Mesendoderm (in vitro differentiated cells): Measurements from ENCODE around the gene TNFSF12.

Source experiments
- DNase-seq: peaks from one replicate; pipeline ENCODE4 v3.0.0; 2013
- H2AK5ac ChIP-seq: 2 replicates; pipeline ENCODE4 v1.6.1; 2013; ENCODE audit warnings: low read length, inconsistent platforms
- H2BK120ac ChIP-seq: 2 replicates; pipeline ENCODE4 v1.6.1; 2013; ENCODE audit warnings: low read depth, mild to moderate bottlenecking, low read length, moderate library complexity, mixed read lengths
- H2BK15ac ChIP-seq: replicated peaks from 2 replicates; pipeline ENCODE4 v1.6.1; 2013; ENCODE audit warnings: low read depth, mild to moderate bottlenecking, moderate library complexity
- H2BK5ac ChIP-seq: 2 replicates; pipeline ENCODE4 v1.6.1; 2013; ENCODE audit warnings: low read length, inconsistent platforms
- H3K18ac ChIP-seq: 2 replicates; pipeline ENCODE4 v1.6.1; 2013; ENCODE audit warnings: mild to moderate bottlenecking, low read length, mixed read lengths
- H3K23ac ChIP-seq: one replicate; pipeline ENCODE4 v1.6.1; 2013; ENCODE audit warnings: low read length
- H3K27ac ChIP-seq: 2 replicates; pipeline ENCODE4 v1.5.1; 2013; ENCODE audit warnings: low read depth, mild to moderate bottlenecking, inconsistent platforms, low read length, moderate library complexity
- H3K27me3 ChIP-seq: 2 replicates; pipeline ENCODE4 v1.6.1; 2013; ENCODE audit warnings: low read length, control low read depth, mild to moderate bottlenecking, inconsistent platforms; ENCODE audit not compliant: insufficient read depth, poor library complexity
- H3K36me3 ChIP-seq: 2 replicates; pipeline ENCODE4 v1.6.1; 2013; ENCODE audit warnings: low read length, inconsistent platforms; ENCODE audit not compliant: control insufficient read depth, insufficient read depth
- H3K4ac ChIP-seq: one replicate; pipeline ENCODE4 v1.6.1; 2013; ENCODE audit warnings: low read depth, mild to moderate bottlenecking, low read length, moderate library complexity
- H3K4me1 ChIP-seq: 2 replicates; pipeline ENCODE4 v1.6.1; 2013; ENCODE audit warnings: low read depth, low read length, inconsistent platforms; ENCODE audit not compliant: control insufficient read depth
- H3K4me2 ChIP-seq: 2 replicates; pipeline ENCODE4 v1.6.1; 2013; ENCODE audit warnings: low read length
- H3K4me3 ChIP-seq: 2 replicates; pipeline ENCODE4 v1.5.1; 2013; ENCODE audit warnings: mild to moderate bottlenecking, low read length
- H3K56ac ChIP-seq: one replicate; pipeline ENCODE4 v1.6.1; 2013; ENCODE audit warnings: low read length
- H3K79me1 ChIP-seq: 2 replicates; pipeline ENCODE4 v1.6.1; 2013; ENCODE audit warnings: low read length, inconsistent platforms
- H3K79me2 ChIP-seq: 2 replicates; pipeline ENCODE4 v1.6.1; 2013; ENCODE audit warnings: mild to moderate bottlenecking, low read length; ENCODE audit not compliant: control insufficient read depth, insufficient read depth
- H3K9ac ChIP-seq: 2 replicates; pipeline ENCODE4 v1.6.1; 2013; ENCODE audit warnings: low read length, inconsistent platforms
- H4K5ac ChIP-seq: one replicate; pipeline ENCODE4 v1.6.1; 2013; ENCODE audit warnings: low read length
- H4K8ac ChIP-seq: one replicate; pipeline ENCODE4 v1.6.1; 2013; ENCODE audit warnings: low read depth, mild to moderate bottlenecking, control low read depth, low read length, moderate library complexity
- WGBS: extraction: QIAGEN DNeasy Blood & Tissue Kit; methylation state at CpG from one replicate; pipeline ENCODE4 v1.1.7; 2013; ENCODE audit warnings: low lambda C conversion rate, missing lambda C conversion rate; ENCODE audit not compliant: insufficient coverage; ENCODE audit errors: extremely low coverage; 5-methylcytosine and 5-hydroxymethylcytosine counted together

The TNFSF12 gene

GRCh38 chr17:7563115-7563869 lies 14.4 kb downstream of the TNFSF12 start:
- DNase-seq = no peak
- no peak overlapping the region for H3K18ac ChIP-seq
- no peak overlapping the region for H3K4me2 ChIP-seq
- H2AK5ac ChIP-seq = no peak overlapping the region
- no peak overlapping the region for H2BK120ac ChIP-seq
- H3K79me1 ChIP-seq = peaks cover 24% of the 10 kb centered on the region
- H3K79me2 ChIP-seq = peaks cover 30% of the 10 kb centered on the region
- no peak overlapping the region for H2BK5ac ChIP-seq
- H3K27me3 ChIP-seq = no peaks in the 10 kb centered on the region
- peaks cover 16% of the 10 kb centered on the region for H3K36me3 ChIP-seq
- peaks cover 7% of the 10 kb centered on the region for H3K4me1 ChIP-seq
- no peak overlapping the region for H4K5ac ChIP-seq
- H2BK15ac ChIP-seq = no peak overlapping the region
- H3K27ac ChIP-seq = no peak overlapping the region
- H3K9ac ChIP-seq = peak overlapping the region; percentile 91
- peak overlapping the region; percentile 96 for H3K56ac ChIP-seq
- no peak overlapping the region for H3K4me3 ChIP-seq
- H3K23ac ChIP-seq = no peak overlapping the region
- H4K8ac ChIP-seq = no peak overlapping the region
- WGBS = no CpG with 5 or more reads among the region's 30 CpGs
- H3K4ac ChIP-seq = no peak overlapping the region

DNA sequence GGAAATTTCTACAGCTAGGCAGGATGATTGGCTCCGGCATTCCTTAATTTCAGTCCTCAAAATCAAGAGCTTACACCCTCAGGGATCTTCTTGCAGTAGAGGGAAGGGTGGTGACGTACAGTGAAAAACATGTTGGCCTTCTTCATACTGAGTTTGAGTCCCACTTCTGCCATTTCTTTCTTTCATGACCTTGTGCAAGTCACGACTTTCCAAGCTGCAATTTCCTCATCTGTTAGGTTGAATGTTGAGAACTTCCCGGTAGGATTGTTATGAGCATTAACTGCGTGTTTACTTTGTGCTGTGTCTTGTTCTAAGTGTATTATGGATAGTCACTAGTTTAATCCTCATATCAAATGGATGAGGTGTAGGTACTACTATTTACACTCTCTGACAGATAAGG lies 20.7 kb downstream of the TNFSF12 start:
- Histone ChIP-seq H3K36me3 (peaks cover 24% of the 10 kb centered on the region), H3K27me3 (no peaks in the 10 kb centered on the region), H3K23ac (no peak overlapping the region), H3K9ac (no peak overlapping the region), H2AK5ac (no peak overlapping the region), H3K4me1 (no peaks in the 10 kb centered on the region), H3K4me3 (no peak overlapping the region), H3K79me2 (peaks cover 32% of the 10 kb centered on the region), H4K5ac (no peak overlapping the region), H3K4ac (no peak overlapping the region), H2BK15ac (no peak overlapping the region), H3K27ac (no peak overlapping the region), H3K79me1 (peaks cover 14% of the 10 kb centered on the region), H4K8ac (no peak overlapping the region), H2BK120ac (no peak overlapping the region), H3K56ac (no peak overlapping the region), H3K4me2 (no peak overlapping the region), H2BK5ac (no peak overlapping the region), H3K18ac (no peak overlapping the region)
- WGBS = no CpG with 5 or more reads among the region's 5 CpGs
- no peak for DNase-seq

DNA sequence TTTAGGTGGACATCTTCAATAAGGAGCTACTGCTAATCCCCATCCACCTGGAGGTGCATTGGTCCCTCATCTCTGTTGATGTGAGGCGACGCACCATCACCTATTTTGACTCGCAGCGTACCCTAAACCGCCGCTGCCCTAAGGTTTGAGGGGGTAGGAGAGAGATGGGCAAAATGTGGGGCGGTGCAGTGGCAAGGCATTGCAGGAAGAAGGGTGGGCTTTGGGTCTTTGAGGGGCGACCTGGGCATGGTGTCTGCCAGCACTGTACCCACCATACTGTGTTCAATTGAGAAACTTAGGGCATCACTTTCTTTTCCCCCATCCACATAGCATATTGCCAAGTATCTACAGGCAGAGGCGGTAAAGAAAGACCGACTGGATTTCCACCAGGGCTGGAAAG lies 21.5 kb downstream of the TNFSF12 start:
- peaks cover 25% of the 10 kb centered on the region for H3K36me3 ChIP-seq
- H3K4me2 ChIP-seq = no peak overlapping the region
- H3K18ac ChIP-seq = no peak overlapping the region
- no peak overlapping the region for H2BK120ac ChIP-seq
- H3K4ac ChIP-seq = no peak overlapping the region
- no peak overlapping the region for H3K56ac ChIP-seq
- no peak overlapping the region for H3K4me3 ChIP-seq
- no peak overlapping the region for H2BK5ac ChIP-seq
- no CpG with 5 or more reads among the region's 10 CpGs for WGBS
- DNase-seq = no peak
- H3K79me1 ChIP-seq = peaks cover 12% of the 10 kb centered on the region
- peaks cover 2% of the 10 kb centered on the region for H3K4me1 ChIP-seq
- no peak overlapping the region for H3K9ac ChIP-seq
- H3K79me2 ChIP-seq = peaks cover 34% of the 10 kb centered on the region
- no peak overlapping the region for H2AK5ac ChIP-seq
- H4K5ac ChIP-seq = no peak overlapping the region
- H4K8ac ChIP-seq = no peak overlapping the region
- no peak overlapping the region for H3K27ac ChIP-seq
- H3K23ac ChIP-seq = no peak overlapping the region
- no peak overlapping the region for H2BK15ac ChIP-seq
- H3K27me3 ChIP-seq = no peaks in the 10 kb centered on the region

- no CpG with 5 or more reads among the region's 11 CpGs for WGBS
- H3K79me2 ChIP-seq = peaks cover 39% of the 10 kb centered on the region
- no peak for DNase-seq
- no peak overlapping the region for H3K18ac ChIP-seq
- H2AK5ac ChIP-seq = no peak overlapping the region
- H2BK15ac ChIP-seq = no peak overlapping the region
- H2BK120ac ChIP-seq = no peak overlapping the region
- H3K4me1 ChIP-seq = peaks cover 2% of the 10 kb centered on the region
- H2BK5ac ChIP-seq = no peak overlapping the region
- no peak overlapping the region for H3K23ac ChIP-seq
- no peaks in the 10 kb centered on the region for H3K27me3 ChIP-seq
- H3K4ac ChIP-seq = no peak overlapping the region
- H3K9ac ChIP-seq = peak overlapping the region; percentile 60
- no peak overlapping the region for H4K5ac ChIP-seq
- H3K36me3 ChIP-seq = peaks cover 33% of the 10 kb centered on the region
- H3K79me1 ChIP-seq = peaks cover 16% of the 10 kb centered on the region
- H4K8ac ChIP-seq = no peak overlapping the region
- H3K4me2 ChIP-seq = peak overlapping the region; percentile 44
- no peak overlapping the region for H3K4me3 ChIP-seq
- peak overlapping the region; percentile 85 for H3K56ac ChIP-seq
- no peak overlapping the region for H3K27ac ChIP-seq
Measured at GRCh38 chr17:7572338-7572587, 23.4 kb downstream of the TNFSF12 start.

DNA sequence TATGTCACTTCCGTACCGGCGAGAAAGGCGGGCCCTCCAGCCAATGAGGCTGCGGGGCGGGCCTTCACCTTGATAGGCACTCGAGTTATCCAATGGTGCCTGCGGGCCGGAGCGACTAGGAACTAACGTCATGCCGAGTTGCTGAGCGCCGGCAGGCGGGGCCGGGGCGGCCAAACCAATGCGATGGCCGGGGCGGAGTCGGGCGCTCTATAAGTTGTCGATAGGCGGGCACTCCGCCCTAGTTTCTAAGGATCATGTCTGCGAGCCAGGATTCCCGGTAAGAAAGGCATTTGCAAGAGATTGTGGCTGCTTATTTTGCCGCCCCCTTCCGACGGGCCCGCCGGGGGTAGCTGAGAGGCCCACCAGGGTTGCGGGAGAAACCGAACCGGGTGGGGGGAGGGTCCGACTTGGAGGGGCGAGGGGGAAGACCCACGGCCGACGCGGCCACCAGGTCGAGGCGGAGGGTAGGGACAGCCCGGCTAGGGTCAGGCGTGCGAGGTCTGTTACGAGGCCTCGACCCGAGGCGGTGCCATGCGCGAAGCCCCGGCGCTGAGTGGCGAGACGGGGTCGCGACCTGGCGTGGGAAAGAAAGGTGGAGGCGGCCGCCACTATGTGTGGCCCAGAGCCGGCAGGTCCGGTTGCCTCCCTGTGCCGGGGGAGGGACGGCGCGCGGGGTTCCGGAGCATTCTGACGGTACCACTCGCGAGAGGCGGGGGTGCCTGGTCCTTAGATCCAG lies 23.9 kb downstream of the TNFSF12 start:
- H2AK5ac ChIP-seq = peak overlapping the region; percentile 84
- DNase-seq = peak; percentile 100
- peak overlapping the region; percentile 88 for H3K27ac ChIP-seq
- H3K4me3 ChIP-seq = peak overlapping the region; percentile 93
- H3K9ac ChIP-seq = peak overlapping the region; percentile 99
- H4K8ac ChIP-seq = peak overlapping the region; percentile 84
- H3K23ac ChIP-seq = peak overlapping the region; percentile 90
- H2BK120ac ChIP-seq = no peak overlapping the region
- no peak overlapping the region for H2BK15ac ChIP-seq
- peaks cover 39% of the 10 kb centered on the region for H3K79me2 ChIP-seq
- H3K4me1 ChIP-seq = peaks cover 2% of the 10 kb centered on the region
- H3K4me2 ChIP-seq = no peak overlapping the region
- no CpG with 5 or more reads among the region's 73 CpGs for WGBS
- H3K4ac ChIP-seq = peak overlapping the region; percentile 99
- no peaks in the 10 kb centered on the region for H3K27me3 ChIP-seq
- H2BK5ac ChIP-seq = peak overlapping the region; percentile 91
- H3K56ac ChIP-seq = peak overlapping the region; percentile 100
- peaks cover 36% of the 10 kb centered on the region for H3K36me3 ChIP-seq
- H3K79me1 ChIP-seq = peaks cover 16% of the 10 kb centered on the region
- H4K5ac ChIP-seq = no peak overlapping the region
- H3K18ac ChIP-seq = peak overlapping the region; percentile 91
